Head of caudate nucleus (tissue), 42 donors: ENCODE results near the gene BLOC1S6.

Source experiments
- DNase-seq, 42 donors: peaks; one replicate each; pipeline versions ENCODE4 v3.0.0 to v3.0.0-alpha.2; 2020 to 2021; ENCODE audit warnings: mixed read lengths in 7 of 42
- intact Hi-C: fragments of 100-400 bp; cut with DNase I; formaldehyde crosslinking; loops from one replicate; pipeline ENCODE4 v1.15.0; 2022

Gene BLOC1S6

GRCh38 chr15:45586125-45586524, 1.1 kb upstream of the BLOC1S6 start:
- DNase-seq, result no peak
- intact Hi-C loops, result loop anchor here (2.0 to 10.0 kb wide), 2 partner anchors 63 to 131 kb away; partner anchors contain the start of gene SLC30A4

GRCh38 chr15:45586601-45587094, 531 bp upstream of the BLOC1S6 start:
- intact Hi-C loops, result loop anchor here (2.0 to 10.0 kb wide), 2 partner anchors 64 to 132 kb away; partner anchors contain the start of gene SLC30A4

GRCh38 chr15:45587863-45588170, 638 bp downstream of the BLOC1S6 start:
- DNase-seq, result no peak
- intact Hi-C loops, result loop anchor here (2.0 to 10.0 kb wide), 2 partner anchors 65 to 133 kb away; partner anchors contain the start of gene SLC30A4

More at GRCh38 chr15:45586601-45587094, 531 bp upstream of the BLOC1S6 start:
- peak in 1 of 42 donors; percentile 8 for DNase-seq

GRCh38 chr15:45588219-45588875, 1.2 kb downstream of the BLOC1S6 start:
- intact Hi-C loops, result loop anchor here (10.0 kb wide), 1 partner anchor 134 kb away; no protein-coding TSS in a partner anchor
- no peak for DNase-seq

GRCh38 chr15:45589256-45589655, 2.1 kb downstream of the BLOC1S6 start:
- intact Hi-C loops, result loop anchor here (10.0 kb wide), 1 partner anchor 134 kb away; no protein-coding TSS in a partner anchor
- no peak for DNase-seq

GRCh38 chr15:45594319-45594718, 7.1 kb downstream of the BLOC1S6 start:
- DNase-seq, result no peak
- intact Hi-C loops, result no loop called here

- no peak for DNase-seq
- intact Hi-C loops, result no loop called here
These were observed 7.8 kb downstream of the BLOC1S6 start for GRCh38 chr15:45594835-45595530.

GRCh38 chr15:45603881-45604280, 16.7 kb downstream of the BLOC1S6 start:
- DNase-seq, result no peak
- intact Hi-C loops, result no loop called here

GRCh38 chr15:45604326-45604725, 17.1 kb downstream of the BLOC1S6 start:
- intact Hi-C loops, result no loop called here

GRCh38 chr15:45606413-45606812, 19.2 kb downstream of the BLOC1S6 start:
- intact Hi-C loops, result no loop called here
- DNase-seq, result no peak

More at GRCh38 chr15:45604326-45604725, 17.1 kb downstream of the BLOC1S6 start:
- no peak for DNase-seq

- no peak for DNase-seq
- intact Hi-C loops, result no loop called here
These were observed 19.7 kb downstream of the BLOC1S6 start for GRCh38 chr15:45606841-45607240.

- intact Hi-C loops, result loop anchor here (5.0 kb wide), 1 partner anchor 89 kb away; the partner anchor contains the start of gene SLC30A4
- peak in 1 of 42 donors; percentile 27 for DNase-seq
These were observed 24.1 kb downstream of the BLOC1S6 start for GRCh38 chr15:45611305-45611704.

- no peak for DNase-seq
- intact Hi-C loops, result loop anchor here (5.0 kb wide), 1 partner anchor 91 kb away; the partner anchor contains the start of gene SLC30A4
These were observed 25.7 kb downstream of the BLOC1S6 start for GRCh38 chr15:45612790-45613415.

GRCh38 chr15:45616901-45617323, 29.7 kb downstream of the BLOC1S6 start:
- intact Hi-C loops, result no loop called here
- peak in 1 of 42 donors; percentile 30 for DNase-seq

- intact Hi-C loops, result no loop called here
These were observed 31.6 kb downstream of the BLOC1S6 start for GRCh38 chr15:45618813-45619212.

GRCh38 chr15:45628136-45628535, 41.0 kb downstream of the BLOC1S6 start:
- DNase-seq, result no peak
- intact Hi-C loops, result no loop called here

More at GRCh38 chr15:45618813-45619212, 31.6 kb downstream of the BLOC1S6 start:
- DNase-seq, result peak in 2 of 42 donors; percentile 21 to 32

- intact Hi-C loops, result no loop called here
- no peak for DNase-seq
These were observed 43.9 kb downstream of the BLOC1S6 start for GRCh38 chr15:45630917-45631691.

- DNase-seq, result no peak
- intact Hi-C loops, result no loop called here
These were observed 44.6 kb downstream of the BLOC1S6 start for GRCh38 chr15:45631776-45632175.
